ENCODE data around the gene DRAXIN. TPM values are rescaled to one million over a fixed set of nuclear protein-coding genes. Genes with fewer than 3 reads are reported as not detected.

Gene DRAXIN
- total RNA-seq, 2 donors from 2014 or later, result not detected

- Histone ChIP-seq H3K9me3 (no peaks in the 10 kb centered on the region), H3K36me3 (replicated peaks in 1 of 2; ENCODE audit: insufficient read depth in 1 of 2, low read depth in 2 of 2) (no peaks in the 10 kb centered on the region), H3K4me1 (peaks cover 10% of the 10 kb centered on the region), H3K4me3 (no peak overlapping the region), H3K27me3 (no peaks in the 10 kb centered on the region), H3K27ac (no peak overlapping the region)
- WGBS, 2 donors, result 25 to 42% methylated on average over 7 of the region's 7 CpGs
- no peak for ATAC-seq
- TF ChIP-seq CTCF (IDR thresholded peaks at IDR 0.05), result no peak
- TF ChIP-seq POLR2A (IDR thresholded peaks at IDR 0.05), result no peak
- intact Hi-C loops (cut with DNase I), result no loop called here
- no peak for DNase-seq
Measured at GRCh38 chr1:11682287-11682771, 9.2 kb upstream of the DRAXIN start.

GRCh38 chr1:11682799-11683198 lies 8.7 kb upstream of the DRAXIN start:
- DNase-seq (no peak), ATAC-seq (no peak)
- Histone ChIP-seq H3K9me3 (no peaks in the 10 kb centered on the region), H3K27ac (no peak overlapping the region), H3K4me1 (peaks cover 10% of the 10 kb centered on the region), H3K36me3 (replicated peaks in 1 of 2; ENCODE audit: insufficient read depth in 1 of 2, low read depth in 2 of 2) (no peaks in the 10 kb centered on the region), H3K27me3 (no peaks in the 10 kb centered on the region), H3K4me3 (no peak overlapping the region)
- WGBS, 2 donors, result 31 to 88% methylated on average over 1 of the region's 1 CpG
- TF ChIP-seq CTCF (IDR thresholded peaks at IDR 0.05) (no peak), POLR2A (IDR thresholded peaks at IDR 0.05) (no peak)
- intact Hi-C loops (cut with DNase I), result no loop called here

- intact Hi-C loops (cut with DNase I), result no loop called here
- no peaks in the 10 kb centered on the region for H3K27me3 ChIP-seq
- no peak overlapping the region for H3K4me3 ChIP-seq
- DNase-seq, result no peak
- TF ChIP-seq CTCF (IDR thresholded peaks at IDR 0.05) (no peak), POLR2A (IDR thresholded peaks at IDR 0.05) (no peak)
- whole genome bisulfite sequencing, 2 donors, result 40 to 52% methylated on average over 7 of the region's 7 CpGs
- no peaks in the 10 kb centered on the region for H3K36me3 ChIP-seq (replicated peaks in 1 of 2; ENCODE audit: insufficient read depth in 1 of 2, low read depth in 2 of 2)
- peaks cover 10% of the 10 kb centered on the region for H3K4me1 ChIP-seq
- H3K9me3 ChIP-seq, result no peaks in the 10 kb centered on the region
- ATAC-seq, result no peak
- H3K27ac ChIP-seq, result no peak overlapping the region
Measured at GRCh38 chr1:11684070-11684469, 7.4 kb upstream of the DRAXIN start.

- H3K4me1 ChIP-seq, result peaks cover 4% of the 10 kb centered on the region
- H3K27me3 ChIP-seq, result peaks cover 0 to under 1% of the 10 kb centered on the region in 2 donors
- 83 to 84% methylated on average over 7 of the region's 7 CpGs for WGBS, 2 donors
- no peaks in the 10 kb centered on the region for H3K9me3 ChIP-seq
- H3K4me3 ChIP-seq, result no peak overlapping the region
- no peak for TF ChIP-seq CTCF (IDR thresholded peaks at IDR 0.05)
- TF ChIP-seq POLR2A (IDR thresholded peaks at IDR 0.05), result no peak
- ATAC-seq (no peak), DNase-seq (no peak)
- intact Hi-C loops (cut with DNase I), result no loop called here
- no peak overlapping the region for H3K27ac ChIP-seq
- no peaks in the 10 kb centered on the region for H3K36me3 ChIP-seq (replicated peaks in 1 of 2; ENCODE audit: insufficient read depth in 1 of 2, low read depth in 2 of 2)
Measured at GRCh38 chr1:11685210-11685752, 6.2 kb upstream of the DRAXIN start.

- DNase-seq, result no peak
- intact Hi-C loops (cut with DNase I), result no loop called here
- TF ChIP-seq CTCF (IDR thresholded peaks at IDR 0.05) (no peak), POLR2A (IDR thresholded peaks at IDR 0.05) (no peak)
- H3K27me3 ChIP-seq, result peaks cover 0 to 12% of the 10 kb centered on the region in 2 donors
- H3K4me3 ChIP-seq, result no peak overlapping the region
- no peaks in the 10 kb centered on the region for H3K9me3 ChIP-seq
- H3K27ac ChIP-seq, result no peak overlapping the region
- ATAC-seq, result no peak
- WGBS, 2 donors, result 80 to 88% methylated on average over 4 of the region's 4 CpGs
- no peaks in the 10 kb centered on the region for H3K36me3 ChIP-seq (replicated peaks in 1 of 2; ENCODE audit: insufficient read depth in 1 of 2, low read depth in 2 of 2)
- peaks cover 19% of the 10 kb centered on the region for H3K4me1 ChIP-seq
Measured at GRCh38 chr1:11688506-11688905, 3.0 kb upstream of the DRAXIN start.

All from body of pancreas (tissue), 4 donors.